Heart right ventricle (tissue), 16 donors: Measurements from ENCODE around the gene CCN5. TPM values are rescaled to one million over a fixed set of nuclear protein-coding genes. Genes with fewer than 3 reads are reported as not detected.
A peak's percentile ranks its signal among the peaks of the same experiment; 100 is the strongest.

Experiments used
- ATAC-seq, 8 donors: fragments of 200-7000 bp; cut with Tn5 transposase; one replicate each; pipeline ENCODE4 v1.9.1; 2020; ENCODE audit warnings: mild to moderate bottlenecking in 8 of 8, moderate library complexity in 8 of 8, moderate number of reproducible peaks in 1 of 8
- DNase-seq, 2 donors: peaks; one replicate each; pipeline ENCODE4 v3.0.0-alpha.2; 2020
- H3K27ac ChIP-seq, 10 donors: fragments of 200-600 bp; sonication (generic) in 2 of 10; one replicate each; pipeline versions ENCODE4 v1.5.0 to v1.8.0; 2020 to 2022; ENCODE audit warnings: mild to moderate bottlenecking in 3 of 10
- H3K27me3 ChIP-seq, 7 donors: fragments of 200-600 bp; one replicate each; pipeline ENCODE4 v1.8.0; 2021 to 2022; ENCODE audit warnings: mild to moderate bottlenecking in 2 of 7
- H3K36me3 ChIP-seq, 9 donors: fragments of 200-600 bp; sonication (generic) in 1 of 9; one replicate each; pipeline versions ENCODE4 v1.5.0 to v1.8.0; 2020 to 2022; ENCODE audit warnings: mild to moderate bottlenecking in 2 of 9
- H3K4me1 ChIP-seq, 9 donors: fragments of 200-600 bp; sonication (generic) in 1 of 9; one replicate each; pipeline versions ENCODE4 v1.5.0 to v1.8.0; 2020 to 2022; ENCODE audit warnings: mild to moderate bottlenecking in 4 of 9
- H3K4me3 ChIP-seq, 10 donors: fragments of 200-600 bp; sonication (generic) in 2 of 10; one replicate each; pipeline versions ENCODE4 v1.5.0 to v1.8.0; 2020 to 2022; ENCODE audit warnings: mild to moderate bottlenecking in 7 of 10, moderate library complexity in 2 of 10
- H3K9me3 ChIP-seq, 11 donors: fragments of 200-600 bp in 10 of 11; sonication (generic) in 2 of 11; one replicate each; pipeline versions ENCODE4 v1.5.0 to v1.8.0; 2013 to 2022; ENCODE audit warnings: mild to moderate bottlenecking in 2 of 11, control low read depth in 1 of 11, moderate library complexity in 1 of 11
- CTCF ChIP-seq, 9 donors: fragments of 200-600 bp; sonication (generic) in 2 of 9; IDR thresholded peaks; one replicate each; pipeline versions ENCODE4 v1.5.0 to v1.8.0; 2021 to 2022; ENCODE audit warnings: antibody characterized with exemption in 9 of 9, mild to moderate bottlenecking in 5 of 9, moderate library complexity in 1 of 9
- WGBS, 2 donors: extraction: QIAGEN DNeasy Blood & Tissue Kit; methylation state at CpG; one replicate each; pipeline ENCODE4 v1.1.7; 2013; ENCODE audit warnings: inconsistent platforms in 1 of 2; 5-methylcytosine and 5-hydroxymethylcytosine counted together
- intact Hi-C, 10 donors: fragments of 100-400 bp; cut with DNase I; formaldehyde crosslinking; loops; one replicate each; pipeline versions ENCODE4 v1.11.1 to v1.14.2; 2022
- polyA plus RNA-seq, 2 donors: library from polyadenylated mRNA; stranded (reverse); fragments of 200-250 nt; gene quantifications; one replicate each; pipeline ENCODE4 v1.2.3, GENCODE V29; 2013
- total RNA-seq, 10 donors: library from RNA; stranded (reverse); fragmentation: NEBNext Ultra II Directional in 3 of 10; extraction: Animal tissue kit (Norgen Biotek cat#: 25700) in 3 of 10; gene quantifications; one replicate each; pipeline versions ENCODE4 v1.2.1 to v1.2.4, GENCODE V29; 2021 to 2023
- donor health status: Arrhythmogenic right ventricular cardiomyopathy.
- donor health status: ischemic (EF 13 %, LVEDD 7.1; RV severe dilation, severe dysfunction).
- donor health status: healthy with polysubstance abuse.
- donor health status: DM: no; HTN: yes; CAD: no.
- donor health status: DM: no; HTN: no; CAD: no.
- donor health status: ischemic (EF 25% LVEDD 6.9; RV normal size, moderate dysfunction).
- donor health status: ischemic (EF 25% LVEDD 5.7; RV mildly dilated, moderate dysfunction).
- donor health status: healthy.
- donor health status: DM: yes; HTN: yes; CAD: no.
- donor health status: Ischemic cardiomyopathy.
- donor health status: ischemic (EF 35%, LVEDD 5.7; RV mildly dilated, moderate dysfunction).
- donor health status: nonischemic (EF 11% LVEDD 7.7; RV severe dilation, severe dysfunction).
- donor health status: DM: yes; HTN: yes; CAD: no.
- donor health status: PGD.
- donor health status: ischemic (EF 29% LVEDD 5.4; RV normal size, mild dysfunction).
- donor health status: nonischemic (EF 23%, LVEDD 6.1; RV moderate dilation, normal function).

CCN5 gene
- total and polyA plus RNA-seq, 12 donors = 4.3 to 87.2 (median 14.5) TPM

DNA sequence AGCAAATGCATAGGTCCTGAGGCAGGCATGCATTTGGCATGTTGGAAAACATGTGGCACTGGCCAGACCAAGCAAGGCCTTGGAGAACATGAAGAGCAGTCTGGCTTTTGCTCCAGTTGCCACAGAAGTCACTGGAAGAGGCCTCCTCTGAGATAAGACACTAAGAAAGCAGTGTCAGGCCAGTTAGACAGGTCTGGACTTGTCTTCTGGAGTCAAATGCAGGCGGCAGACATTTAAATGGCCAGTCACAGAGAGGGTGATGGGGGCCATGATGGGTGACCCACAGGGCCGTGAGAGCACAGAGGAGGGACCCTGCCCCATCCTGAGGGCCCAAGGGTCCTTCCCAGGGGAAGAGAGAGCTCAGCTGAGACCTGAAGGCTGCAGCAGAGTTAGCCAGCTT, 36.9 kb upstream of the CCN5 start:
- no peak for TF ChIP-seq CTCF (IDR thresholded peaks at IDR 0.05)
- DNase-seq (no peak), ATAC-seq (no peak)
- Histone ChIP-seq H3K4me1 (peaks cover 0 to under 1% (median 0%) of the 10 kb centered on the region in 9 donors), H3K9me3 (no peaks in the 10 kb centered on the region), H3K4me3 (no peak overlapping the region), H3K36me3 (no peaks in the 10 kb centered on the region), H3K27me3 (no peaks in the 10 kb centered on the region), H3K27ac (no peak overlapping the region)
- WGBS, 2 donors = 29 to 83% methylated on average over 2 of the region's 2 CpGs
- intact Hi-C loops = no loop called here

GRCh38 chr20:44678990-44679611, 36.1 kb upstream of the CCN5 start:
- intact Hi-C loops = no loop called here
- peaks cover 0 to 6% (median 0%) of the 10 kb centered on the region in 9 donors for H3K4me1 ChIP-seq
- DNase-seq = no peak
- no peak for TF ChIP-seq CTCF (IDR thresholded peaks at IDR 0.05)
- ATAC-seq = no peak
- H3K9me3 ChIP-seq = no peaks in the 10 kb centered on the region
- H3K27me3 ChIP-seq = peaks cover 0 to 3% (median 0%) of the 10 kb centered on the region in 7 donors
- no peaks in the 10 kb centered on the region for H3K36me3 ChIP-seq
- H3K27ac ChIP-seq = no peak overlapping the region
- H3K4me3 ChIP-seq = no peak overlapping the region
- 86 to 90% methylated on average over 12 of the region's 12 CpGs for WGBS, 2 donors

DNA sequence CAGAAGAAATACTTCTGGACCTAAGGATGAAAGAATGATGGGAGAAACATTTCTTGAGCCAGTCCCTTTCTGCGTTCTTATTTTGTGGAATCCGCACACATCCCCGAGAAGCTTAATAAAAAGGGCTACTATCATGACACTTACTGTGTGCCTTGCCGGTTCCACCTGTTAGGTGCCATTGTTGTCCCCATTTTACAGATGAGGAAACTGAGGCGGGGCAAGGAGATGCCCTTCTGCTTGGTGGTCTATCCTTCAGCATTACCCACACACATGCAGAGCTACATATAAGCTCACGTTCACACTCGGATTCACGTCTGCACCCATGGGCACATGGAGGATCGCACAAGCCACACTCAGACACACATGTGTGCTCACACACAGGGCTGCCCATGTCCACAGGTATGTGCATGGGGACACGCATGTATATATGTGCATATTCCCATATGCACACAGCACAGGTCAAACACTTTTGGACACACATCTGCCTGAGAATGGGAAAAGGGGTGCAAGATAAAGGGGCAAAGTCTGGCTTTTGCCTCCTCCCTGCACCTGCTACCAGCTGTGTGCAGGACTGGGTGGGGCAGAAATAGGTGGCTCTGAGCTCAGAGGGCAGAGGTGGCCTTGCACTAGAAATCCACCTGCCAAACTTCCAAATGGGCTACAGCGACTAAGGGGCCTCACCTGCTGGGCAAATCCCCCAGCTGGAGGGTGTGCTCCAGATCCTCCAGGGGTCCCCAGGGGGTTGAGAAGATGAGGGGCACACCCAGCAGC, 33.2 kb upstream of the CCN5 start:
- Histone ChIP-seq H3K27me3 (peaks cover 0 to 4% (median 0%) of the 10 kb centered on the region in 7 donors), H3K4me1 (peaks cover 0 to 14% (median 6%) of the 10 kb centered on the region in 9 donors), H3K9me3 (no peaks in the 10 kb centered on the region), H3K27ac (no peak overlapping the region), H3K4me3 (no peak overlapping the region), H3K36me3 (no peaks in the 10 kb centered on the region)
- intact Hi-C loops = loop anchor here in 5 of 10 donors (5.0 to 10.0 kb wide), 7 partner anchors 67 to 467 kb away; partner anchors contain the start of gene OSER1 (in 1 of the 5)
- DNase-seq = no peak
- TF ChIP-seq CTCF (IDR thresholded peaks at IDR 0.05) = no peak
- WGBS, 2 donors = 92 to 94% methylated on average over 11 of the region's 11 CpGs
- ATAC-seq = no peak

DNA sequence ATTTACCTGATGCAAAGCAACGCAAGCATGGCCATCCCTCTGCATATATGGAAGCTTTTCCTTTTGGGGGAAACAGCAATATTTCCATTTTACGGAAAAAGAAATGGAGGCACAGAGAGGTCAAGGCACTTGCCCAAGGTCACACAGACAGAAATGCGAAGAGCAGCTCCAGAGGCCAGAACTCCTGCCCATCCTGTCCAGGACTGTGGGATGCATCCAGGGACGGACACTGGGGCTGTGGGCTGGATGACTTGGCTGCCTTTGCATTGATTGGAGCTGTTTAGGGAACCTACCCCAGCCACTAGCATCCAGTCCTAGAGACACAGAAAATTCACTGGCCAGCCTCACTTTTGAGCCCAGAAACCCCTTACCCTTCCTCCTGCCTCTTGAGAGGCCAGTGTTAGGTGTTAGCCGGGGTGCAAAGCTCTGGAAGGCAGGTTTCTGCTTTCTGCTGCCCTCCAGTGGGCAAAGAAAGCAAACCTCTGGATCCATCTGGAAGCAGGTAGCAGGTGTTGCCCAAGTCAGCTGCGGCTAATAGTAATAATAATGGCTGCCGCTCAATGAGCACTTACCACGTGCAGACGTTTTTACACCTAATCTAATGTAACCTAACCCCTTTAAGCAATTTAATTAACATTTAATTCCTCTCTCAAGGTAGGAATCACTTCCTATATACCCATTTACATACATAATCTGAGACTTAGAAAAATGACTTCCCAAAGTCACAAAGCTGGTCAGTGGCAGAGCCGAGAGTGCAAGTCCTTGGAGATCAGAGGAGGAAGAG, 31.7 kb upstream of the CCN5 start:
- Histone ChIP-seq H3K4me1 (peaks cover 0 to 14% (median 6%) of the 10 kb centered on the region in 9 donors), H3K27ac (no peak overlapping the region), H3K4me3 (no peak overlapping the region), H3K36me3 (no peaks in the 10 kb centered on the region), H3K27me3 (peaks cover 0 to 4% (median 0%) of the 10 kb centered on the region in 7 donors), H3K9me3 (no peaks in the 10 kb centered on the region)
- intact Hi-C loops = loop anchor here in 9 of 10 donors (2.0 to 10.0 kb wide), 10 partner anchors 49 to 469 kb away; partner anchors contain the start of gene OSER1 (in 1 of the 9)
- peak in 7 of 8 donors; percentile 43 to 75 (median 54) for ATAC-seq
- WGBS, 2 donors = 49 to 51% methylated on average over 10 of the region's 10 CpGs
- peak in 8 of 9 donors; percentile 46 to 75 (median 56) for TF ChIP-seq CTCF (IDR thresholded peaks at IDR 0.05)
- no peak for DNase-seq
